Measurements from ENCODE around the gene GATAD2A.

GRCh38 chr19:19547674-19548336 is 142.3 kb downstream of the GATAD2A start:
- TF ChIP-seq CTCF (IDR thresholded peaks at IDR 0.05; ENCODE audit: low read depth, low read length): no peak
- no peak for TF ChIP-seq POLR2A (IDR thresholded peaks at IDR 0.05; ENCODE audit: extremely low read depth, insufficient read length)
- no peak for TF ChIP-seq MAX (IDR thresholded peaks at IDR 0.05; ENCODE audit: low read depth, low read length)
- no peak for TF ChIP-seq MYC (IDR thresholded peaks at IDR 0.05; ENCODE audit: low read depth, low read length)
